ENCODE measurements around the gene SPECC1L. TPM values are rescaled to one million over a fixed set of nuclear protein-coding genes. Genes with fewer than 3 reads are reported as not detected.
A peak's percentile ranks its signal among the peaks of the same experiment; 100 is the strongest.

SPECC1L gene
- total and polyA plus RNA-seq, 10 of the 15 experiments (the other 5 are each of a cell fraction or from before 2014, with no cell fraction given) = 1.9 to 40.6 (median 19.1) TPM

DNA sequence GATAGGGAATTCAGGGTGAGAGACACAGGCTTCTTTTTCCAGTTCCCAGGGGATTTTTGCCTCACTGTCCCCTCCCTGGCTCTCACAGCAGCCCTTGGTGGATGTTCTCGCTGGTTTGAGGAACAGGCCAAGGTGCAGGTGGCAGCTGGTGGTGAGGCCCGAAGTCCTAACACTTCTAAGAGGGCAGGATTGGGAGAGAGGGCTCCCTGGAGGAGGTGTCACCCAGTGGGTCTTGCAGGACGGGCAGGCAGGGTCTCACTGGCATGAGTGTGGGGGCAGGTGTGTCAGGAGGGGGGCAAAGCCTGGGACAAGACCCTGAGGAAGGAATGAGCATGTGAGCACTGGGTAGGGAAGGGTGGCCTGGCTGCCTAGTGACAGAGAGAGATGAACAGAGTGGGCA is 165.9 kb downstream of the SPECC1L start:
- peaks cover 7 to 31% of the 10 kb centered on the region in 2 experiments for H3K36me3 ChIP-seq (ENCODE audit: control insufficient read depth in 2 of 2, insufficient read depth in 2 of 2, low read length in 1 of 2)
- H3K9ac ChIP-seq (ENCODE audit: control insufficient read depth, insufficient read depth, low read length) = peak overlapping the region; percentile 45; the same call in 1 of the 2 replicates
- H3K79me2 ChIP-seq (ENCODE audit: control insufficient read depth, insufficient read depth, low read length) = peaks cover 41% of the 10 kb centered on the region
- H3K27ac ChIP-seq (ENCODE audit: control insufficient read depth, insufficient read depth) = peak overlapping the region; percentile 90
- TF ChIP-seq, protein P1, sequence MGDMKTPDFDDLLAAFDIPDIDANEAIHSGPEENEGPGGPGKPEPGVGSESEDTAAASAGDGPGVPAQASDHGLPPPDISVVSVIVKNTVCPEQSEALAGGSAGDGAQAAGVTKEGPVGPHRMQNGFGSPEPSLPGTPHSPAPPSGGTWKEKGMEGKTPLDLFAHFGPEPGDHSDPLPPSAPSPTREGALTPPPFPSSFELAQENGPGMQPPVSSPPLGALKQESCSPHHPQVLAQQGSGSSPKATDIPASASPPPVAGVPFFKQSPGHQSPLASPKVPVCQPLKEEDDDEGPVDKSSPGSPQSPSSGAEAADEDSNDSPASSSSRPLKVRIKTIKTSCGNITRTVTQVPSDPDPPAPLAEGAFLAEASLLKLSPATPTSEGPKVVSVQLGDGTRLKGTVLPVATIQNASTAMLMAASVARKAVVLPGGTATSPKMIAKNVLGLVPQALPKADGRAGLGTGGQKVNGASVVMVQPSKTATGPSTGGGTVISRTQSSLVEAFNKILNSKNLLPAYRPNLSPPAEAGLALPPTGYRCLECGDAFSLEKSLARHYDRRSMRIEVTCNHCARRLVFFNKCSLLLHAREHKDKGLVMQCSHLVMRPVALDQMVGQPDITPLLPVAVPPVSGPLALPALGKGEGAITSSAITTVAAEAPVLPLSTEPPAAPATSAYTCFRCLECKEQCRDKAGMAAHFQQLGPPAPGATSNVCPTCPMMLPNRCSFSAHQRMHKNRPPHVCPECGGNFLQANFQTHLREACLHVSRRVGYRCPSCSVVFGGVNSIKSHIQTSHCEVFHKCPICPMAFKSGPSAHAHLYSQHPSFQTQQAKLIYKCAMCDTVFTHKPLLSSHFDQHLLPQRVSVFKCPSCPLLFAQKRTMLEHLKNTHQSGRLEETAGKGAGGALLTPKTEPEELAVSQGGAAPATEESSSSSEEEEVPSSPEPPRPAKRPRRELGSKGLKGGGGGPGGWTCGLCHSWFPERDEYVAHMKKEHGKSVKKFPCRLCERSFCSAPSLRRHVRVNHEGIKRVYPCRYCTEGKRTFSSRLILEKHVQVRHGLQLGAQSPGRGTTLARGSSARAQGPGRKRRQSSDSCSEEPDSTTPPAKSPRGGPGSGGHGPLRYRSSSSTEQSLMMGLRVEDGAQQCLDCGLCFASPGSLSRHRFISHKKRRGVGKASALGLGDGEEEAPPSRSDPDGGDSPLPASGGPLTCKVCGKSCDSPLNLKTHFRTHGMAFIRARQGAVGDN (IDR thresholded peaks at IDR 0.05) = 0 out of 2 replicates have a peak, but pooled peaks have one; percentile 15
- no peak for TF ChIP-seq STAT1 (conservative IDR thresholded peaks at IDR 0.05)
- no peak for TF ChIP-seq ZNF207 (IDR thresholded peaks at IDR 0.05; ENCODE audit: borderline replicate concordance)
- TF ChIP-seq BRCA1 (IDR thresholded peaks at IDR 0.05; ENCODE audit: low read depth, low read length) = no peak
- no peaks in the 10 kb centered on the region for H3K27me3 ChIP-seq (replicated peaks in 1 of 2; ENCODE audit: control insufficient read depth in 2 of 2, insufficient read depth in 2 of 2, low read length in 1 of 2)
- peaks cover 69% of the 10 kb centered on the region for H3K4me1 ChIP-seq (ENCODE audit: control insufficient read depth, insufficient read depth, low read length)
- WGBS (ENCODE audit: insufficient coverage, insufficient replicate concordance, low lambda C conversion rate, missing lambda C conversion rate) = 80% methylated on average over 3 of the region's 3 CpGs
- RAD21 ChIA-PET (ENCODE audit: unreplicated experiment) = interaction anchor here (1.1 to 8.1 kb wide), 5 partner anchors 10 to 78 kb away, joined by 3 to 111 read pairs (median 12); partner anchors contain the start of gene ADORA2A
- H3K9me3 ChIP-seq (replicated peaks; ENCODE audit: control insufficient read depth, insufficient read depth, low read length) = no peaks in the 10 kb centered on the region
- CTCF ChIA-PET = interaction anchor here (1.5 to 19.9 kb wide), 6 partner anchors 9 to 90 kb away, joined by 5 to 332 read pairs (median 22); partner anchors contain the start of gene ADORA2A
- no peaks in the 10 kb centered on the region for H4K20me1 ChIP-seq (ENCODE audit: control insufficient read depth, insufficient read depth)
- no peak overlapping the region for H3K4me3 ChIP-seq
- FAIRE-seq (no peak), ATAC-seq (no peak), DNase-seq (ENCODE audit: low read depth, low spot score) (no peak)
- intact Hi-C loops (cut with micrococcal nuclease; ENCODE audit: unreplicated experiment) (loop anchor here (10.0 kb wide), 1 partner anchor 112 kb away; no protein-coding TSS in a partner anchor), in situ Hi-C loops (cut with MboI) (loop anchor here (5.0 kb wide), 1 partner anchor 49 kb away; no protein-coding TSS in a partner anchor)
- no TSS peak for BruUV-seq (replicated peaks)
- peak overlapping the region; percentile 84 for H3K4me2 ChIP-seq (ENCODE audit: control insufficient read depth, insufficient read depth)
- POLR2A ChIA-PET = interaction anchor here (2.0 to 3.6 kb wide), 4 partner anchors 9 to 79 kb away, joined by 5 to 48 read pairs (median 22); partner anchors contain the start of gene ADORA2A
- no peak overlapping the region for H2AFZ ChIP-seq (ENCODE audit: control insufficient read depth, low read depth, low read length)
- SMC1A ChIA-PET (ENCODE audit: uncharacterized antibody, unreplicated experiment) = interaction anchor here (1.4 to 10.4 kb wide), 8 partner anchors 9 to 91 kb away, joined by 3 to 122 read pairs (median 8); partner anchors contain the start of gene ADORA2A
